Parathyroid adenoma (tissue), 2 donors: ENCODE data around the gene INTU.

Experiments used
- H2AFZ ChIP-seq: fragments of 300-600 bp; sonication (generic); one replicate; pipeline ENCODE4 v1.7.0; 2017; ENCODE audit warnings: antibody characterized with exemption, mild to moderate bottlenecking
- H3K27ac ChIP-seq: fragments of 300-600 bp; sonication (generic); one replicate; pipeline ENCODE4 v1.7.0; 2017
- H3K27me3 ChIP-seq: fragments of 300-600 bp; sonication (generic); one replicate; pipeline ENCODE4 v1.7.0; 2017; ENCODE audit warnings: low read length; ENCODE audit not compliant: control insufficient read depth, insufficient read depth
- H3K36me3 ChIP-seq: fragments of 300-600 bp; sonication (generic); one replicate; pipeline ENCODE4 v1.7.0; 2017; ENCODE audit warnings: low read length; ENCODE audit not compliant: control insufficient read depth, insufficient read depth
- H3K4me1 ChIP-seq: fragments of 300-600 bp; sonication (generic); one replicate; pipeline ENCODE4 v1.7.0; 2017; ENCODE audit warnings: control low read depth
- H3K4me2 ChIP-seq: fragments of 300-600 bp; sonication (generic); one replicate; pipeline ENCODE4 v1.7.0; 2017; ENCODE audit warnings: low read length
- H3K4me3 ChIP-seq: fragments of 300-600 bp; sonication (generic); one replicate; pipeline ENCODE4 v1.7.0; 2017; ENCODE audit warnings: low read depth, low read length
- H3K79me2 ChIP-seq: fragments of 300-600 bp; sonication (generic); one replicate; pipeline ENCODE4 v1.7.0; 2017; ENCODE audit warnings: control low read depth
- H3K9ac ChIP-seq: fragments of 300-600 bp; sonication (generic); one replicate; pipeline ENCODE4 v1.7.0; 2017; ENCODE audit warnings: mild to moderate bottlenecking
- H3K9me3 ChIP-seq: fragments of 300-600 bp; sonication (generic); one replicate; pipeline ENCODE4 v1.7.0; 2017; ENCODE audit warnings: low read length; ENCODE audit not compliant: control insufficient read depth
- TF ChIP-seq, protein P1 (sequence below): fragments of 300-600 bp; sonication (generic); IDR thresholded peaks from one replicate; pipeline ENCODE4 v1.7.0; 2017; ENCODE audit warnings: antibody characterized with exemption, mild to moderate bottlenecking
- donor health status: primary hyperparathyroidism.

Gene INTU

GRCh38 chr4:127669691-127670090 lies 36.9 kb downstream of the INTU start:
- no peaks in the 10 kb centered on the region for H3K36me3 ChIP-seq
- no peaks in the 10 kb centered on the region for H3K27me3 ChIP-seq
- H3K4me2 ChIP-seq: no peak overlapping the region
- H2AFZ ChIP-seq: no peak overlapping the region
- H3K27ac ChIP-seq: no peak overlapping the region
- H3K4me3 ChIP-seq: no peak overlapping the region
- no peaks in the 10 kb centered on the region for H3K9me3 ChIP-seq
- H3K9ac ChIP-seq: no peak overlapping the region
- no peaks in the 10 kb centered on the region for H3K4me1 ChIP-seq
- no peaks in the 10 kb centered on the region for H3K79me2 ChIP-seq
- TF ChIP-seq, protein P1, sequence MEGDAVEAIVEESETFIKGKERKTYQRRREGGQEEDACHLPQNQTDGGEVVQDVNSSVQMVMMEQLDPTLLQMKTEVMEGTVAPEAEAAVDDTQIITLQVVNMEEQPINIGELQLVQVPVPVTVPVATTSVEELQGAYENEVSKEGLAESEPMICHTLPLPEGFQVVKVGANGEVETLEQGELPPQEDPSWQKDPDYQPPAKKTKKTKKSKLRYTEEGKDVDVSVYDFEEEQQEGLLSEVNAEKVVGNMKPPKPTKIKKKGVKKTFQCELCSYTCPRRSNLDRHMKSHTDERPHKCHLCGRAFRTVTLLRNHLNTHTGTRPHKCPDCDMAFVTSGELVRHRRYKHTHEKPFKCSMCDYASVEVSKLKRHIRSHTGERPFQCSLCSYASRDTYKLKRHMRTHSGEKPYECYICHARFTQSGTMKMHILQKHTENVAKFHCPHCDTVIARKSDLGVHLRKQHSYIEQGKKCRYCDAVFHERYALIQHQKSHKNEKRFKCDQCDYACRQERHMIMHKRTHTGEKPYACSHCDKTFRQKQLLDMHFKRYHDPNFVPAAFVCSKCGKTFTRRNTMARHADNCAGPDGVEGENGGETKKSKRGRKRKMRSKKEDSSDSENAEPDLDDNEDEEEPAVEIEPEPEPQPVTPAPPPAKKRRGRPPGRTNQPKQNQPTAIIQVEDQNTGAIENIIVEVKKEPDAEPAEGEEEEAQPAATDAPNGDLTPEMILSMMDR: no peak

DNA sequence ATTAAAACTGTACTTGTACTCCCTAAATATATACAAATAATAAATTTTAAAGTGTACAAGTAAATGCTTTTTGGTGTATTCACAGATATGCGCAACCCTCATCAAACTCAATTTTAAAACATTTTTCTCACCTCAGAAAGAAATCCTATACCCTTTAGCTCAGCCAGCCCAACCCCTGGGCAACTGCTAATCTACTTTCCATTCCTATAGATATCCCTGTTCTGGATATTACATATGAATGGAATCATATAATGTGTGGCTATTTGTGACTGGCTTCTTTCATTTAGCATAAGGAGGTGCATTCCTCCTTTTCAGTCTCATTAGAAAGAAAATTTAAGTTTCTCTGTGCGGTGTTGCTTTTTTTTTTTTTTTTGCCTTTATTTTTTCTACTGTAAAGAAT lies 39.4 kb downstream of the INTU start:
- H3K4me2 ChIP-seq: no peak overlapping the region
- no peak overlapping the region for H3K4me3 ChIP-seq
- no peak overlapping the region for H3K9ac ChIP-seq
- H3K4me1 ChIP-seq: no peaks in the 10 kb centered on the region
- no peaks in the 10 kb centered on the region for H3K27me3 ChIP-seq
- no peak overlapping the region for H3K27ac ChIP-seq
- no peaks in the 10 kb centered on the region for H3K79me2 ChIP-seq
- TF ChIP-seq, protein P1: no peak
- no peaks in the 10 kb centered on the region for H3K9me3 ChIP-seq
- no peak overlapping the region for H2AFZ ChIP-seq
- H3K36me3 ChIP-seq: no peaks in the 10 kb centered on the region

- H2AFZ ChIP-seq: no peak overlapping the region
- H3K4me2 ChIP-seq: no peak overlapping the region
- H3K36me3 ChIP-seq: no peaks in the 10 kb centered on the region
- TF ChIP-seq, protein P1: no peak
- no peaks in the 10 kb centered on the region for H3K27me3 ChIP-seq
- H3K9ac ChIP-seq: no peak overlapping the region
- no peaks in the 10 kb centered on the region for H3K79me2 ChIP-seq
- no peaks in the 10 kb centered on the region for H3K4me1 ChIP-seq
- H3K4me3 ChIP-seq: no peak overlapping the region
- H3K9me3 ChIP-seq: no peaks in the 10 kb centered on the region
- no peak overlapping the region for H3K27ac ChIP-seq
Observed at GRCh38 chr4:127685292-127685691, 52.5 kb downstream of the INTU start.

DNA sequence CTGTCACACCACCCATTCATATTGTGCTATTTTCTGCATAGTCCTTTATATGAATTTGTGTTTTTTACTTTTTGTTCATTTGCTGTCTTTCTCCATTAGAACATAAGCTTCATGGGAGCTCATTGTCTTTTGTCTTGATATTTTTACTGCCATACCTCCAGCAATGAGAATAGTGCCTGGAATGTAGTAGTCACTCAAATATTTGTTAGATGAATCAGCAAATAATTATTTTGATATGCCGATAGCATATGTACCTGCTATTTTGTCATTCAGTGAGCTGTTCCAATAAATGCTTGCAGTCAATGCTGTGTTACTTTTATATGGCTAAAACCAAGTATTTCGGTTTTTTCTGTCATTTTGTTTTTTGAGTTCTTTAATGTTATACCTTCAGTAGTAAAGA lies 53.9 kb downstream of the INTU start:
- Histone ChIP-seq H3K36me3 (no peaks in the 10 kb centered on the region), H3K9ac (no peak overlapping the region), H3K27me3 (no peaks in the 10 kb centered on the region), H3K4me1 (no peaks in the 10 kb centered on the region), H2AFZ (no peak overlapping the region), H3K4me3 (no peak overlapping the region), H3K9me3 (no peaks in the 10 kb centered on the region), H3K27ac (no peak overlapping the region), H3K79me2 (no peaks in the 10 kb centered on the region), H3K4me2 (no peak overlapping the region)
- TF ChIP-seq, protein P1: no peak

DNA sequence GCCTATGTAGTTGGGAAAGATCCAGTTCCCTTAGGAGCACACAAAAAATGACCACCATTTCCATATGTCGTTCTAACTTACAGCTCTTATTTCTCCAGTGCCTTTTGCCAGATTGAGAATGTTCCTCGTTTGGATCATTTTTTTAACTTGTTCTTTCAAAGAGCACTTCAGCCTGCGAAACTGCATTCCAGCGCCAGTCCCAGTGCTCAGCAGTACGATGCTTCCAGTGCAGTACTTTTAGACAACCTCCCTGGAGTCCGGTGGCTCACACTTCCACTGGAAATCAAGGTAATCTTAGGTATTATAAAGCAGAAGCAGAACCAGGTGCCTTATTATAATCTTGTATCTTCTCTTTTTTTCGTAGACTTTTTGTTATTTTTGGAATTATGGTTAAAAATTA lies 54.8 kb downstream of the INTU start:
- no peaks in the 10 kb centered on the region for H3K9me3 ChIP-seq
- no peak overlapping the region for H3K27ac ChIP-seq
- H3K9ac ChIP-seq: no peak overlapping the region
- H3K4me3 ChIP-seq: no peak overlapping the region
- H3K4me2 ChIP-seq: no peak overlapping the region
- no peaks in the 10 kb centered on the region for H3K36me3 ChIP-seq
- H3K4me1 ChIP-seq: no peaks in the 10 kb centered on the region
- no peaks in the 10 kb centered on the region for H3K79me2 ChIP-seq
- TF ChIP-seq, protein P1: no peak
- no peaks in the 10 kb centered on the region for H3K27me3 ChIP-seq
- no peak overlapping the region for H2AFZ ChIP-seq
